Liver (tissue), 9 donors: ENCODE data around the gene ATP6V0A4. TPM values are rescaled to one million over a fixed set of nuclear protein-coding genes. Genes with fewer than 3 reads are reported as not detected.

ENCODE experiments used
- DNase-seq: peaks from one replicate; pipeline ENCODE4 v3.0.0-alpha.2; 2017; ENCODE audit warnings: low spot score
- H3K27ac ChIP-seq, 2 donors: one replicate each; pipeline ENCODE4 v1.7.0; 2013; ENCODE audit warnings: inconsistent platforms in 2 of 2, low read length in 2 of 2, control low read depth in 1 of 2, low read depth in 1 of 2, mild to moderate bottlenecking in 1 of 2
- H3K27me3 ChIP-seq, 4 donors: one replicate each; pipeline versions ENCODE4 v1.6.1 to v1.7.0; 2013; ENCODE audit warnings: low read length in 3 of 4, inconsistent platforms in 1 of 4, mild to moderate bottlenecking in 1 of 4, moderate library complexity in 1 of 4; ENCODE audit not compliant: control insufficient read depth in 4 of 4, insufficient read depth in 4 of 4
- H3K36me3 ChIP-seq, 4 donors: one replicate each; pipeline versions ENCODE4 v1.6.1 to v1.7.0; 2013; ENCODE audit warnings: low read length in 3 of 4, mild to moderate bottlenecking in 3 of 4, low read depth in 1 of 4, moderate library complexity in 1 of 4; ENCODE audit not compliant: control insufficient read depth in 4 of 4, insufficient read depth in 3 of 4
- H3K4me1 ChIP-seq, 4 donors: one replicate each; pipeline versions ENCODE4 v1.6.1 to v1.7.0; 2013; ENCODE audit warnings: low read length in 3 of 4, mild to moderate bottlenecking in 3 of 4, moderate library complexity in 1 of 4; ENCODE audit not compliant: control insufficient read depth in 4 of 4, insufficient read depth in 4 of 4
- H3K4me3 ChIP-seq, 3 donors: one replicate each; pipeline versions ENCODE4 v1.6.1 to v1.7.0; 2013; ENCODE audit warnings: low read length in 3 of 3, control low read depth in 1 of 3, low read depth in 1 of 3, mild to moderate bottlenecking in 1 of 3
- H3K9ac ChIP-seq, 2 donors: one replicate each; pipeline ENCODE4 v1.7.0; 2013; ENCODE audit warnings: low read length in 2 of 2, mild to moderate bottlenecking in 2 of 2, moderate library complexity in 2 of 2, control low read depth in 1 of 2, low read depth in 1 of 2
- H3K9me3 ChIP-seq, 4 donors: one replicate each; pipeline versions ENCODE4 v1.6.1 to v1.7.0; 2013; ENCODE audit warnings: low read length in 3 of 4; ENCODE audit not compliant: control insufficient read depth in 4 of 4
- ATF3 ChIP-seq: IDR thresholded peaks from 2 replicates; pipeline ENCODE4 v1.6.1; 2016; ENCODE audit warnings: antibody characterized with exemption
- EGR1 ChIP-seq, 2 donors: IDR thresholded peaks; 2 replicates each; pipeline ENCODE4 v1.6.1; 2016 to 2018; ENCODE audit warnings: antibody characterized with exemption in 2 of 2, low read depth in 2 of 2
- FOXA1 ChIP-seq: IDR thresholded peaks from 2 replicates; pipeline ENCODE4 v1.6.1; 2016; ENCODE audit warnings: antibody characterized with exemption
- FOXA2 ChIP-seq: IDR thresholded peaks from 2 replicates; pipeline ENCODE4 v1.6.1; 2016; ENCODE audit warnings: antibody characterized with exemption
- GABPA ChIP-seq, 2 donors: IDR thresholded peaks in 1 of 2; conservative IDR thresholded peaks in 1 of 2; 2 replicates each; pipeline ENCODE4 v1.6.1; 2016; ENCODE audit warnings: antibody characterized with exemption in 2 of 2, mild to moderate bottlenecking in 1 of 2, moderate library complexity in 1 of 2
- HNF4A ChIP-seq, 2 donors: conservative IDR thresholded peaks; 2 replicates each; pipeline ENCODE4 v1.6.1; 2016; ENCODE audit warnings: antibody characterized with exemption in 2 of 2, mild to moderate bottlenecking in 2 of 2
- HNF4G ChIP-seq: IDR thresholded peaks from 2 replicates; pipeline ENCODE4 v1.6.1; 2016; ENCODE audit warnings: antibody characterized with exemption
- JUND ChIP-seq, 2 donors: IDR thresholded peaks; 2 replicates each; pipeline ENCODE4 v1.6.1; 2016; ENCODE audit warnings: antibody characterized with exemption in 2 of 2
- MAX ChIP-seq: IDR thresholded peaks from 2 replicates; pipeline ENCODE4 v1.6.1; 2016; ENCODE audit warnings: antibody characterized with exemption
- NR2F2 ChIP-seq: IDR thresholded peaks from 2 replicates; pipeline ENCODE4 v1.6.1; 2016; ENCODE audit warnings: antibody characterized with exemption
- RAD21 ChIP-seq, 2 donors: IDR thresholded peaks; 2 replicates each; pipeline ENCODE4 v1.6.1; 2016; ENCODE audit warnings: antibody characterized with exemption in 2 of 2, mild to moderate bottlenecking in 2 of 2
- REST ChIP-seq: IDR thresholded peaks from 2 replicates; pipeline ENCODE4 v1.6.1; 2016; ENCODE audit warnings: antibody characterized with exemption, mild to moderate bottlenecking
- RXRA ChIP-seq, 2 donors: IDR thresholded peaks; 2 replicates each; pipeline ENCODE4 v1.6.1; 2017 to 2018; ENCODE audit warnings: antibody characterized with exemption in 2 of 2, mild to moderate bottlenecking in 1 of 2
- SP1 ChIP-seq: IDR thresholded peaks from 2 replicates; pipeline ENCODE4 v1.6.1; 2018; ENCODE audit warnings: antibody characterized with exemption, mild to moderate bottlenecking
- TAF1 ChIP-seq: conservative IDR thresholded peaks from 2 replicates; pipeline ENCODE4 v1.6.1; 2016; ENCODE audit warnings: antibody characterized with exemption, mild to moderate bottlenecking
- YY1 ChIP-seq: IDR thresholded peaks from 2 replicates; pipeline ENCODE4 v1.6.1; 2016; ENCODE audit warnings: antibody characterized with exemption, mild to moderate bottlenecking
- WGBS: extraction: QIAGEN DNeasy Blood & Tissue Kit; methylation state at CpG from one replicate; pipeline ENCODE4 v1.1.7; 2013; 5-methylcytosine and 5-hydroxymethylcytosine counted together
- polyA plus RNA-seq, 2 donors: library from polyadenylated mRNA; stranded (reverse) in 1 of 2; unstranded in 1 of 2; fragments of 200-250 nt in 1 of 2; fragments of >200 nt in 1 of 2; fragmentation: Nextera tagmentation in 1 of 2; extraction: Ambion mirVana in 1 of 2; gene quantifications; one replicate each; pipeline versions ENCODE4 v1.2.1 to v1.2.3, GENCODE V29; 2013 to 2015
- total RNA-seq, 2 donors: library from RNA; depleted of rRNA; stranded (reverse); fragments of >200 nt; gene quantifications; one replicate each; pipeline ENCODE4 v1.2.3, GENCODE V29; 2014
- donor health status: healthy.
- donor health status: healthy.
- donor health status: healthy.
- donor health status: healthy.
- donor health status: healthy.

Gene ATP6V0A4
- total and polyA plus RNA-seq, 4 donors = not detected

- Histone ChIP-seq H3K27me3 (peaks cover 0 to 3% (median 0%) of the 10 kb centered on the region in 4 donors), H3K36me3 (no peaks in the 10 kb centered on the region), H3K9me3 (no peaks in the 10 kb centered on the region), H3K27ac (no peak overlapping the region), H3K4me3 (no peak overlapping the region), H3K9ac (no peak overlapping the region), H3K4me1 (no peaks in the 10 kb centered on the region)
- TF ChIP-seq JUND (IDR thresholded peaks at IDR 0.05) (no peak), GABPA (IDR thresholded peaks at IDR 0.05 in 1 of 2, conservative IDR thresholded peaks at IDR 0.05 in 1 of 2) (no peak), YY1 (no peak), HNF4G (no peak)
- 88% methylated on average over 11 of the region's 11 CpGs for WGBS
- no peak for DNase-seq
Measured at GRCh38 chr7:138829335-138829734, 31.3 kb upstream of the ATP6V0A4 start.

GRCh38 chr7:138828302-138828701 is 30.3 kb upstream of the ATP6V0A4 start:
- DNase-seq = no peak
- H3K4me3 ChIP-seq = no peak overlapping the region
- H3K4me1 ChIP-seq = no peaks in the 10 kb centered on the region
- H3K27ac ChIP-seq = no peak overlapping the region
- no peaks in the 10 kb centered on the region for H3K9me3 ChIP-seq
- H3K9ac ChIP-seq = no peak overlapping the region
- H3K36me3 ChIP-seq = no peaks in the 10 kb centered on the region
- no peak for TF ChIP-seq ATF3
- no peak for TF ChIP-seq EGR1 (IDR thresholded peaks at IDR 0.05; ENCODE audit: low read depth in 2 of 2)
- TF ChIP-seq JUND (IDR thresholded peaks at IDR 0.05) = no peak
- TF ChIP-seq SP1 = no peak
- no peak for TF ChIP-seq YY1
- no peak for TF ChIP-seq HNF4G
- TF ChIP-seq RAD21 (IDR thresholded peaks at IDR 0.05) = no peak
- TF ChIP-seq MAX = no peak
- TF ChIP-seq REST = no peak
- no peaks in the 10 kb centered on the region for H3K27me3 ChIP-seq
- 79% methylated on average over 2 of the region's 2 CpGs for WGBS

- no peak for DNase-seq
- Histone ChIP-seq H3K36me3 (no peaks in the 10 kb centered on the region), H3K27ac (no peak overlapping the region), H3K4me3 (no peak overlapping the region), H3K9me3 (no peaks in the 10 kb centered on the region), H3K4me1 (no peaks in the 10 kb centered on the region), H3K9ac (no peak overlapping the region), H3K27me3 (no peaks in the 10 kb centered on the region)
- TF ChIP-seq GABPA (IDR thresholded peaks at IDR 0.05 in 1 of 2, conservative IDR thresholded peaks at IDR 0.05 in 1 of 2) (no peak), TAF1 (no peak), YY1 (no peak), JUND (IDR thresholded peaks at IDR 0.05) (no peak), NR2F2 (no peak), REST (no peak), ATF3 (no peak), RXRA (IDR thresholded peaks at IDR 0.05) (no peak), SP1 (no peak), EGR1 (IDR thresholded peaks at IDR 0.05; ENCODE audit: low read depth in 2 of 2) (no peak), HNF4G (no peak), FOXA2 (no peak), FOXA1 (no peak), HNF4A (conservative IDR thresholded peaks at IDR 0.05) (no peak), RAD21 (IDR thresholded peaks at IDR 0.05) (no peak)
- 91% methylated on average over 11 of the region's 11 CpGs for WGBS
Measured at GRCh38 chr7:138825049-138825721, 27.2 kb upstream of the ATP6V0A4 start.
